Endothelial cell of umbilical vein (primary cell): ENCODE measurements around the gene MICALL1. TPM values are rescaled to one million over a fixed set of nuclear protein-coding genes. Genes with fewer than 3 reads are reported as not detected.

Experiments used
- BruUV-seq: library from RNA; stranded (reverse); fragments of 400-500 nt; replicated peaks from 2 replicates; lab custom pipeline; 2021; lab: Mats Ljungman, UMichigan
- CTCF ChIA-PET: fragments of 300-600, 350-600 bp; sonication (Branson Sonifier 250); formaldehyde crosslinking; loops from one replicate; lab custom pipeline; 2021; ENCODE audit warnings: antibody characterized with exemption, inconsistent platforms; lab: Charles Lee
- POLR2A ChIA-PET: fragments of 300-600, 350-600 bp; sonication (Branson Sonifier 250); formaldehyde crosslinking; loops from one replicate; lab custom pipeline; 2021; ENCODE audit warnings: antibody characterized with exemption, inconsistent platforms; lab: Charles Lee
- DNase-seq: peaks from one replicate; pipeline ENCODE4 v3.0.0-alpha.2; 2011; ENCODE audit warnings: low read depth, low spot score
- FAIRE-seq: peaks from 2 replicates; lab custom pipeline; 2011; peaks lifted over from hg19 to GRCh38; lab: Jason Lieb, UNC
- H2AFZ ChIP-seq: 2 replicates; pipeline ENCODE4 v1.6.0; 2012; ENCODE audit warnings: low read depth, low read length, control low read depth, inconsistent platforms
- H3K27ac ChIP-seq: 2 replicates; pipeline ENCODE4 v1.5.1; 2011; ENCODE audit warnings: low read depth, mild to moderate bottlenecking, control low read depth, low read length, moderate library complexity; ENCODE audit not compliant: insufficient read depth
- H3K27me3 ChIP-seq, 2 experiments: 2 replicates each; pipeline versions ENCODE4 v1.6.0 to v1.6.1; 2011; ENCODE audit warnings: low read length in 2 of 2, mixed read lengths in 1 of 2; ENCODE audit not compliant: control insufficient read depth in 2 of 2, insufficient read depth in 2 of 2
- H3K36me3 ChIP-seq, 2 experiments: 2 replicates in 1 of 2; 3 replicates in 1 of 2; pipeline ENCODE4 v1.5.1; 2011; ENCODE audit warnings: low read length in 2 of 2, mild to moderate bottlenecking in 1 of 2, moderate library complexity in 1 of 2; ENCODE audit not compliant: control insufficient read depth in 2 of 2, insufficient read depth in 2 of 2; ENCODE audit errors: extremely low read depth in 1 of 2
- H3K4me1 ChIP-seq: 3 replicates; pipeline ENCODE4 v1.5.1; 2011; ENCODE audit warnings: mild to moderate bottlenecking, low read length; ENCODE audit not compliant: control insufficient read depth, insufficient read depth; ENCODE audit errors: extremely low read depth
- H3K4me2 ChIP-seq: 2 replicates; pipeline ENCODE4 v1.6.1; 2011; ENCODE audit warnings: low read length, control low read depth, mixed read lengths; ENCODE audit not compliant: insufficient read depth
- H3K4me3 ChIP-seq, 3 experiments: fragments of 200-600 bp in 1 of 3; sonication (generic), shearing (Covaris generic) in 1 of 3; replicated peaks in 1 of 3; 2 replicates each; pipeline ENCODE4 v1.5.1; 2011 to 2016; ENCODE audit warnings: control low read depth in 3 of 3, low read length in 3 of 3, mild to moderate bottlenecking in 2 of 3, inconsistent platforms in 1 of 3, low read depth in 1 of 3, moderate library complexity in 1 of 3; ENCODE audit not compliant: insufficient read depth in 1 of 3
- H3K79me2 ChIP-seq: 2 replicates; pipeline ENCODE4 v1.6.0; 2012; ENCODE audit warnings: low read length, inconsistent platforms; ENCODE audit not compliant: control insufficient read depth, insufficient read depth
- H3K9ac ChIP-seq: replicated peaks from 2 replicates; pipeline ENCODE3; 2011; ENCODE audit warnings: low read length, control low read depth; ENCODE audit not compliant: insufficient read depth; ENCODE audit errors: extremely low read depth
- H3K9me1 ChIP-seq: replicated peaks from 3 replicates; pipeline ENCODE4 v1.6.0; 2011; ENCODE audit warnings: mild to moderate bottlenecking, low read length; ENCODE audit not compliant: control insufficient read depth, insufficient read depth; ENCODE audit errors: extremely low read depth
- H3K9me3 ChIP-seq: replicated peaks from 2 replicates; pipeline ENCODE4 v1.5.1; 2012; ENCODE audit warnings: low read length, inconsistent platforms; ENCODE audit not compliant: control insufficient read depth, insufficient read depth
- H4K20me1 ChIP-seq: replicated peaks from 2 replicates; pipeline ENCODE3; 2011; ENCODE audit warnings: mild to moderate bottlenecking, low read length; ENCODE audit not compliant: control insufficient read depth, insufficient read depth; ENCODE audit errors: extremely low read depth
- CTCF ChIP-seq, 2 donors: IDR thresholded peaks; 1 replicate in 1 of 2; 2 replicates in 1 of 2; pipeline ENCODE4 v1.5.1; 2011; ENCODE audit warnings: low read length in 2 of 2, mild to moderate bottlenecking in 2 of 2, moderate library complexity in 2 of 2, control low read depth in 1 of 2, inconsistent platforms in 1 of 2, low read depth in 1 of 2; ENCODE audit not compliant: insufficient read depth in 1 of 2; ENCODE audit errors: extremely low read depth in 1 of 2
- EZH2 ChIP-seq: IDR thresholded peaks from 2 replicates; pipeline ENCODE4 v1.6.1; 2012; ENCODE audit warnings: borderline replicate concordance, low read depth, mild to moderate bottlenecking, moderate library complexity, low read length, inconsistent platforms; ENCODE audit not compliant: severe bottlenecking
- FOS ChIP-seq: IDR thresholded peaks from 2 replicates; pipeline ENCODE4 v1.6.1; 2011; ENCODE audit warnings: mild to moderate bottlenecking, low read length, moderate library complexity, borderline replicate concordance; ENCODE audit not compliant: insufficient read depth
- GATA2 ChIP-seq: IDR thresholded peaks from 2 replicates; pipeline ENCODE4 v1.7.0; 2011; ENCODE audit warnings: low read depth, mild to moderate bottlenecking, moderate library complexity, mixed read lengths, low read length; ENCODE audit not compliant: insufficient read length, insufficient read depth
- JUN ChIP-seq: IDR thresholded peaks from 2 replicates; pipeline ENCODE4 v1.6.1; 2011; ENCODE audit warnings: borderline replicate concordance, low read depth; ENCODE audit not compliant: insufficient read length, insufficient read depth
- MAX ChIP-seq: IDR thresholded peaks from 2 replicates; pipeline ENCODE4 v1.6.1; 2011; ENCODE audit not compliant: insufficient read depth, insufficient read length
- MYC ChIP-seq: IDR thresholded peaks from one replicate; pipeline ENCODE4 v1.6.1; 2011; ENCODE audit warnings: mild to moderate bottlenecking, low read depth, low read length
- POLR2A ChIP-seq: IDR thresholded peaks from 2 replicates; pipeline ENCODE4 v1.6.1; 2012; ENCODE audit warnings: low read depth, mild to moderate bottlenecking, control low read depth, low read length
- POLR2AphosphoS5 ChIP-seq: IDR thresholded peaks from 2 replicates; pipeline ENCODE4 v1.6.1; 2012; ENCODE audit warnings: low read depth, mild to moderate bottlenecking, control low read depth, low read length, moderate library complexity; ENCODE audit not compliant: insufficient read depth
- dilution Hi-C: fragments of 300-500 bp; cut with MboI; formaldehyde crosslinking; loops from one replicate; pipeline ENCODE4 v1.15.0; 2019; ENCODE audit warnings: low sequenced_read_pairs; ENCODE audit not compliant: extremely low pct_ligation_motif_present
- intact Hi-C: fragments of 100-400 bp; cut with micrococcal nuclease; formaldehyde crosslinking; loops from one replicate; pipeline ENCODE4 v1.10.0; 2022
- polyA plus RNA-seq, 4 experiments: library from polyadenylated mRNA; depleted of rRNA in 3 of 4; stranded (reverse) in 3 of 4; unstranded in 1 of 4; fragments of >200 nt; gene quantifications; 2 replicates each; pipeline versions ENCODE4 v1.2.1 to v1.2.3, GENCODE V29; 2011 to 2012; ENCODE audit warnings: missing spikeins in 1 of 4
- total RNA-seq: library from RNA; stranded (reverse); gene quantifications from 2 replicates; pipeline ENCODE4 v1.2.3, GENCODE V29; 2021

Gene MICALL1
- total and polyA plus RNA-seq, 2 donors (not counting 3 experiments of a cell fraction or from before 2014, with no cell fraction given): 23.9 to 66.9 TPM

GRCh38 chr22:37862570-37863325 is 43.3 kb upstream of the MICALL1 start:
- Histone ChIP-seq H3K4me3 (no peak overlapping the region), H3K4me1 (peaks cover 18% of the 10 kb centered on the region), H3K27ac (no peak overlapping the region), H4K20me1 (peaks cover 5% of the 10 kb centered on the region), H3K9me3 (no peaks in the 10 kb centered on the region), H3K27me3 (no peaks in the 10 kb centered on the region), H3K4me2 (no peak overlapping the region), H3K79me2 (peaks cover 25% of the 10 kb centered on the region), H3K36me3 (peaks cover 38 to 43% of the 10 kb centered on the region in 2 experiments), H3K9me1 (no peaks in the 10 kb centered on the region), H3K9ac (no peak overlapping the region), H2AFZ (no peak overlapping the region)
- no TSS peak for BruUV-seq
- ChIA-PET POLR2A (interaction anchor here (0.7 to 1.8 kb wide), 2 partner anchors 8 to 45 kb away, joined by 3 to 8 read pairs; no protein-coding TSS in a partner anchor), CTCF (interaction anchor here (0.6 to 5.1 kb wide), 38 partner anchors 9 to 329 kb away, joined by 3 to 223 read pairs (median 5); partner anchors contain the start of genes ANKRD54, C22orf23, EIF3L and GALR3)
- dilution Hi-C loops (no loop called here), intact Hi-C loops (loop anchor here (1.0 kb wide), 2 partner anchors 18 to 45 kb away; partner anchors contain the start of gene ANKRD54)
- DNase-seq: no peak
- TF ChIP-seq GATA2: no peak
- no peak for TF ChIP-seq POLR2AphosphoS5
- TF ChIP-seq JUN: no peak
- TF ChIP-seq MYC: no peak
- TF ChIP-seq FOS: no peak
- TF ChIP-seq POLR2A: no peak
- no peak for TF ChIP-seq EZH2
- TF ChIP-seq MAX: no peak
- TF ChIP-seq CTCF (IDR thresholded peaks at IDR 0.05; ENCODE audit: extremely low read depth in 1 of 2, insufficient read depth in 1 of 2, low read depth in 1 of 2, low read length in 2 of 2): no peak
- no peak for FAIRE-seq
